GM23248 (cell line): ENCODE results near the gene TWSG1.

Experiments
- EZH2 ChIP-seq: fragments of 200-600 bp; sonication (generic); IDR thresholded peaks from 2 replicates; pipeline ENCODE4 v1.6.1; 2018; ENCODE audit warnings: antibody characterized with exemption, mild to moderate bottlenecking; ENCODE audit not compliant: insufficient read depth, poor library complexity, severe bottlenecking
- EZH2phosphoT487 ChIP-seq: fragments of 200-600 bp; sonication (generic); IDR thresholded peaks from 2 replicates; pipeline ENCODE4 v1.6.1; 2018; ENCODE audit warnings: antibody characterized with exemption, moderate library complexity, mild to moderate bottlenecking, low read depth; ENCODE audit not compliant: insufficient read depth

DNA sequence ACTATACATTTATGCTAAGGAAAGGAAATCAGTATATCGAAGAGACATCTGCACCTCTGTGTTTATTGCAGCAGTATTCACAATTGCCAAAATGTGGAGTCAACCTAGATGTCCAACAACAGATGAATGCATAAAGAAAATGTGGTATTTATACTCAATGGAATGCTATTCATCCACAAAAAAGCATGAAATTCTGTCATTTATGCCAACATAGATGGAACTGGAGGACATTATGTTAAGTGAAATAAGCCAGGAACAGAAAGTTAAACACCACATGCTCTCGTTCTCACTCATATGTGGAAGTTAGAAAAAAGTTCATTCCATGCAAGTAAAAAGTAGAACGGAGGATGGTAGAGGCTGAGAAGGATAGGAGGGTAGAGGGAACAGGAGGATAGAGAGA, 59.5 kb downstream of the TWSG1 start:
- TF ChIP-seq EZH2phosphoT487, result no peak
- no peak for TF ChIP-seq EZH2
